ENCODE data around the gene ORM2. TPM values are rescaled to one million over a fixed set of nuclear protein-coding genes. Genes with fewer than 3 reads are reported as not detected.

The ORM2 gene
- total and polyA plus RNA-seq, 2 of the 8 experiments (the other 6 are each of a cell fraction or from before 2014, with no cell fraction given), result 1.3 TPM; not detected in 1

DNA sequence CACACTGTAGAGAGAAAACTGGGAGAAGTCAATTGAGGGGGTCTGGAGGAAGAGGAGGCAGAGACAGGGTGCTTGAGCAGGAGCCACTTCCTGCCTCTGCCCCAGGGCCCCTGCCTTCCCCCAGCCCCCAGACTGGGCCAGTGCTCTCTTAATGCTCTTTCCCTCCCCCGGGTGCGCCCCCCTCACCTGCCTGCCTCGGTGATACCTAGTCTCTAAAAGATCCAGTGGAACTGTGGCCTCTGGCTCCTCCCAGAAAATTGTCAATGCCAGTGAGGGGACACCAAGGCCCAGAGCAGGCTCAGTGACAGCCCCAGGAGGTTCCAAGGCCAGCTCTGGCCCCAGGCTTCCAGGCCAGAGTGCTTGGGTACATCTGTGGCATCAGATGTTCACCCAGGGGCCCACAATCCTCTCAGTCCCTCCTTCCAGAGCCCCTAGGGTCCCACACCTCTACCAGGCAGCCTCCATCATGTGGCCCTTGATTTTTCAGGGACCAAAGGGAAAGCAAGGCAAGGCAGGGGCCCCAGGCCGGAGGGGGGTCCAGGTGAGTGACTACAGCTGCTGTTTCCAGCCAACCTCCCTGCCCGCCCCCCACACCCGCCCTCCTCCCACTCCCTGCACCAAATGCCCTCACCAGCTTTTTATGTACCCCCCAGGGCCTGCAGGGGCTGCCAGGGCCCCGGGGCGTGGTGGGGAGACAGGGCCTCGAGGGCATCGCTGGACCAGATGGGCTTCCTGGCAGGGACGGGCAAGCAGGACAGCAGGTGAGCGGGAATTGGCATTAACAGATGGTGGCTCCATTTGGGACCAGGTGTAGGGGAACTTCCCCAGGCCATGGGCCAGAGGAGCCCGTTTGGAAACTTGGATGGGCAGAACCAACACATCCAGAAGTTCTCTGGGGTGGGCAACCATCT, 39.8 kb upstream of the ORM2 start (continued):
- TF ChIP-seq CBX5 (IDR thresholded peaks at IDR 0.05; ENCODE audit: low read depth, low read length), result no peak
